PC-9 (cell line): Measurements from ENCODE around the gene HES1.

Experiments
- CTCF ChIP-seq: fragments of 200-600 bp; sonication (generic); conservative IDR thresholded peaks from 2 replicates; pipeline ENCODE4 v1.6.1; 2017; ENCODE audit warnings: mixed run types, antibody characterized with exemption, mild to moderate bottlenecking, moderate library complexity
- EZH2 ChIP-seq: fragments of 200-600 bp; sonication (generic); IDR thresholded peaks from 2 replicates; pipeline ENCODE4 v1.8.0; 2017; ENCODE audit warnings: antibody characterized with exemption, low read depth

- TF ChIP-seq EZH2: no peak
- no peak for TF ChIP-seq CTCF
Observed at GRCh38 chr3:194132465-194133286, 3.3 kb upstream of the HES1 start.
